ENCODE measurements around the gene TAS1R2.

Gene TAS1R2

DNA sequence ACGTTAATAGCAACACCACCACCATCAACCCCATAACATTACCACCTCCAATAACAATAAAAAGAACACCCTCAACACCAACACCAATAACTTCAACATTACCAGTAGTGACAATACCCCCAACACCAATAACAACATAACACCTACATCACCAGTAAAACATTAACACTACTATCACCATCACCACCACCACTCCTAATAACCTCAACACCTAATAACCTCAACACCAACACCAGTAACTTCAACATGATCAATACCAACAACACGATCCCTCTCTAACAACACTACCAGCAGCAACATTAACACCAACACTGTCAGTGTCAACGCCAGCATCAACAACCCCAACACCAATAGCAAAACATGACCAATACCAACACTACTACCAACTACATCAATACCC is 57.2 kb downstream of the TAS1R2 start:
- DNase-seq (ENCODE audit: low read depth, low spot score): no peak
- no peak overlapping the region for H3K27ac ChIP-seq
- no peak overlapping the region for H3K4me3 ChIP-seq
- TF ChIP-seq EZH2 (IDR thresholded peaks at IDR 0.05): no peak
- no peak for TF ChIP-seq FOXP2 (optimal IDR thresholded peaks at IDR 0.05; ENCODE audit: control extremely low read depth, extremely low read length, insufficient read depth)
- TF ChIP-seq POLR2AphosphoS5 (IDR thresholded peaks at IDR 0.05; ENCODE audit: borderline replicate concordance, low read depth, low read length): no peak
- no peak overlapping the region for H3K9ac ChIP-seq (ENCODE audit: insufficient read length)
- H3K36me3 ChIP-seq (ENCODE audit: insufficient read depth, low read length): no peaks in the 10 kb centered on the region
- H3K9me3 ChIP-seq (ENCODE audit: low read depth, low read length): no peaks in the 10 kb centered on the region

DNA sequence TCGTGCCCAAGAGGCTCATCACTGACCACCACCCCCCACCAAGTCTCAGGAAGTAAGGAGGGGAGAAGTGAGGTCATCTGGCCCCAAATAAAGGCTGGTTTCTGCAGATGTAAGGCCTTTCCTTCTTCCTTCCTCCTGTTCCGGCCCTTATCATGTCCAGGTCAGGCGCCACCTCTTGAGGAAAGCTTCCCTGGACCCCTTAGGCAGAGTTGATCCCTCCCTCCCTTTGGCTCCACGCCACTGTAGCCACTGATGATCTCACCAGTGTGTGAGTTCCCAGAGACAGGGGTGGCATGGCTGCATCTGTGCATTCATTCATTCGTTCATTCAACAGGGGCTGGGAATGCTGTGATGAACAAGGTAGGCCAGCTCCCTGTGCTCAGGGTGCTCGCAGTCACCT is 59.2 kb downstream of the TAS1R2 start:
- TF ChIP-seq EZH2 (IDR thresholded peaks at IDR 0.05) (no peak), POLR2AphosphoS5 (IDR thresholded peaks at IDR 0.05; ENCODE audit: borderline replicate concordance, low read depth, low read length) (no peak), FOXP2 (optimal IDR thresholded peaks at IDR 0.05; ENCODE audit: control extremely low read depth, extremely low read length, insufficient read depth) (no peak)
- Histone ChIP-seq H3K4me3 (no peak overlapping the region), H3K9ac (ENCODE audit: insufficient read length) (no peak overlapping the region), H3K27ac (no peak overlapping the region), H3K36me3 (ENCODE audit: insufficient read depth, low read length) (no peaks in the 10 kb centered on the region), H3K9me3 (ENCODE audit: low read depth, low read length) (no peaks in the 10 kb centered on the region)
- no peak for DNase-seq (ENCODE audit: low read depth, low spot score)

DNA sequence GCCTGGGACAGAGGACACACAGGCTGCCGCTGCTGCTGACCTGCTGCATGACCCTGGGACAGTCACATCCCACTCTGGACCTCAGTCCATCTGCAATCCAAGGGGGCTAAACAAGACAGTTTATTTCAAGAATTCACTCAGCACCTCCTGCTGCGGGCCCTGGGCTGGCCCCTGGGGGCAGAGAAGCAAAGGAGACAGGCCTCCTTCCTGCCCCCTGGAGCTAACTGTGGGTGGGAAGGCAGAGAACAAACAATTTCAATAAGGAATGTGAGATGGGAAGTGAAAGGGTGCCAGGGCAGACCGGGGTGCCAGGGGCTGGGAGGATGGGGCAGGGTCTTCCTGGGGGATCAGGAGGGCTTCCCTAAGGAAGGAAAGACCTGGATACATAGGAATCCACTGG is 60.0 kb downstream of the TAS1R2 start:
- Histone ChIP-seq H3K27ac (peak overlapping the region; percentile 54), H3K4me3 (no peak overlapping the region), H3K9me3 (ENCODE audit: low read depth, low read length) (no peaks in the 10 kb centered on the region), H3K36me3 (ENCODE audit: insufficient read depth, low read length) (no peaks in the 10 kb centered on the region), H3K9ac (ENCODE audit: insufficient read length) (no peak overlapping the region)
- DNase-seq (ENCODE audit: low read depth, low spot score): no peak
- TF ChIP-seq EZH2 (IDR thresholded peaks at IDR 0.05) (no peak), POLR2AphosphoS5 (IDR thresholded peaks at IDR 0.05; ENCODE audit: borderline replicate concordance, low read depth, low read length) (no peak), FOXP2 (optimal IDR thresholded peaks at IDR 0.05; ENCODE audit: control extremely low read depth, extremely low read length, insufficient read depth) (no peak)

DNA sequence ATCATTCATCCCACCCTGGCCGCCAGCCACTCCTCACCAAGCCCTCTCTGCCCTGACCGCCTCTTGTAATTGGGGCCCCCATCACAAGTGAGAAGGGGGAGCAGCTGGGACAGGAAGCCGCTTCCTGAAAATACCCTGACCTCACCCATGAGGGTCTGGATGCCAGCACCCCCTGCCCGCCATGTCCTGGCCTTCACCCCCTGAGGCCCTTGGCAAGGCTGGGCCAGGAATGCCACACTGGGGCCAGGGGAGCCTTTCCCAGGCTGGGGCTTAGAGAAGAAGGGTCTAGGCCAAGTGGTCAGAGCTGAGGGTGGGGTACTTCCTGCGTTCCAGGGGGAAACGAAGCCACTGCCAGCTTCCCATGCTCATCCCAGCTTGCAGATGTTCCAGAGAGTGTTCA is 60.5 kb downstream of the TAS1R2 start:
- no peaks in the 10 kb centered on the region for H3K9me3 ChIP-seq (ENCODE audit: low read depth, low read length)
- DNase-seq (ENCODE audit: low read depth, low spot score): no peak
- no peak overlapping the region for H3K9ac ChIP-seq (ENCODE audit: insufficient read length)
- no peak for TF ChIP-seq EZH2 (IDR thresholded peaks at IDR 0.05)
- TF ChIP-seq FOXP2 (optimal IDR thresholded peaks at IDR 0.05; ENCODE audit: control extremely low read depth, extremely low read length, insufficient read depth): no peak
- TF ChIP-seq POLR2AphosphoS5 (IDR thresholded peaks at IDR 0.05; ENCODE audit: borderline replicate concordance, low read depth, low read length): no peak
- H3K36me3 ChIP-seq (ENCODE audit: insufficient read depth, low read length): no peaks in the 10 kb centered on the region
- peak overlapping the region; percentile 54 for H3K27ac ChIP-seq
- no peak overlapping the region for H3K4me3 ChIP-seq

DNA sequence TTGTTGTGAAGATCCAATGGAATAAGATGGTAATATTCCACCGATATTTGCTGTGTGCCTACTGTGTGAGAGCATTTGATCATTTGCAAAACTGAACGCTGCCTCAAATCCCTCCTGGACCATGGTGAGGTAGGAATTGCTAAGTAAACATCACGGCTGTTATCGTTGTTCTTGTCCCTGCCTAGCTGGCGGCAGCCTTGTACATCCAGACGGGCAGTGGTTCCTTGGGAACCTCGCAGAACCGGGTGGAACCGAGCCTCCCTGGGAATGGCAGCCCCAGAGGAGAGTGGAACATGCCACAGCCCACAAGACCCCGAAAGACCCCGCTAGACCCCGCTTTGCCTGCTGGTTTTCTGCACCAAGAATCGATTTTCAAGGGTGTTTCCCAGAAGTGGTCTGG is 60.9 kb downstream of the TAS1R2 start:
- H3K36me3 ChIP-seq (ENCODE audit: insufficient read depth, low read length): no peaks in the 10 kb centered on the region
- DNase-seq (ENCODE audit: low read depth, low spot score): no peak
- no peak for TF ChIP-seq EZH2 (IDR thresholded peaks at IDR 0.05)
- TF ChIP-seq POLR2AphosphoS5 (IDR thresholded peaks at IDR 0.05; ENCODE audit: borderline replicate concordance, low read depth, low read length): no peak
- TF ChIP-seq FOXP2 (optimal IDR thresholded peaks at IDR 0.05; ENCODE audit: control extremely low read depth, extremely low read length, insufficient read depth): no peak
- no peak overlapping the region for H3K9ac ChIP-seq (ENCODE audit: insufficient read length)
- H3K27ac ChIP-seq: peak overlapping the region; percentile 81
- H3K9me3 ChIP-seq (ENCODE audit: low read depth, low read length): no peaks in the 10 kb centered on the region
- no peak overlapping the region for H3K4me3 ChIP-seq

DNA sequence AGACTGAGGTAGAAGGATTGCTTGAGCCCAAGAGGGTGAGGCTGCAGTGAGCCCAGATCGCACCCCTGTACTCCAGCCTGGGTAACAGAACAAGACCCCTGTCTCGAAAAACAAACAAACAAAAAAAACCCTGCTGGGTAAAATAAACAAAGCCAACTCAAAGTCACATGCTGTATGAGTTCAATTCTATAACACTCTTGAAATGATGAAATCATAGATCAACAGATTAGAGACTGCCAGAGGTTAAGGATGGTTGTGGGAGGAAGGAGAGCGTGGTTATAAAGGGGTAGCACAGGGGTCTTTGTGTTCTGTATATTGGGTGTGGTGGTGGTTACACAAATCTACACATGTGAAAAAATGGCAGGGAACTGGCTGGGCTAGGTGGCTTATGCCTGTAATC is 62.5 kb downstream of the TAS1R2 start:
- H3K27ac ChIP-seq: no peak overlapping the region
- no peak for TF ChIP-seq FOXP2 (optimal IDR thresholded peaks at IDR 0.05; ENCODE audit: control extremely low read depth, extremely low read length, insufficient read depth)
- no peak for TF ChIP-seq EZH2 (IDR thresholded peaks at IDR 0.05)
- no peak for TF ChIP-seq POLR2AphosphoS5 (IDR thresholded peaks at IDR 0.05; ENCODE audit: borderline replicate concordance, low read depth, low read length)
- no peak for DNase-seq (ENCODE audit: low read depth, low spot score)
- no peaks in the 10 kb centered on the region for H3K36me3 ChIP-seq (ENCODE audit: insufficient read depth, low read length)
- no peaks in the 10 kb centered on the region for H3K9me3 ChIP-seq (ENCODE audit: low read depth, low read length)
- no peak overlapping the region for H3K4me3 ChIP-seq
- H3K9ac ChIP-seq (ENCODE audit: insufficient read length): no peak overlapping the region

DNA sequence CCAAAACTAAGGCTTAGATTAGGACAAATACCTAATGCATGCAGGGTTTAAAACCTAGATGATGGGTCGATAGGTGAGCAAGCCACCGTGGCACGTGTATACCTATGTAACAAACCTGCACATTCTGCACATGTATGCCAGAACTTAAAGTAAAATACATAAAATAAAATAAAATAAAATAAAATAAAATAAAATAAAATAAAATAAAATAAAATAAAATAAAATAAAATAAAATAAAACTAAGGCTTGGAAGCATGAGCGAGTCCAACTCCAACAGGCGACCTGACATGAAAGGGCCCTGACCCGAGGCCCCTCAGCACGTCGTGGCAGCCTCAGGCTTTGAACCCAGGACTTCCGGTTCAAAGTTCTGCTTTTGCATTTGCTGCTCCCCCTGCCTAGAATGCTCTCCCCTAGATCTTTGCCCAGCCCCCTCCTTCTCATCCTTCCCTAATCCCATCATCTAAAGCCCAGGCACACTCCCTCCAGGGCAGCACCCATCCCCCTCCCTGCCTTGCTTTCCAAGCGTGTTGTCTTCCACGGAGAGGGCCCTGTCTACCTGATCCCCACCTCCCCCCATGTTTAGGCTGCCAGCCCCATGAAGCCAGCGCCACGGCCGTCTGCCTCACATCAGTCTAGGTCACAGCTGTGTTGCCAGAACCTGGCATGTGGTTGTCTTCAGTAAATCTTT is 64.3 kb downstream of the TAS1R2 start:
- Histone ChIP-seq H3K9ac (ENCODE audit: insufficient read length) (no peak overlapping the region), H3K9me3 (ENCODE audit: low read depth, low read length) (no peaks in the 10 kb centered on the region), H3K4me3 (no peak overlapping the region), H3K36me3 (ENCODE audit: insufficient read depth, low read length) (no peaks in the 10 kb centered on the region), H3K27ac (no peak overlapping the region)
- DNase-seq (ENCODE audit: low read depth, low spot score): no peak
- TF ChIP-seq POLR2AphosphoS5 (IDR thresholded peaks at IDR 0.05; ENCODE audit: borderline replicate concordance, low read depth, low read length) (no peak), FOXP2 (optimal IDR thresholded peaks at IDR 0.05; ENCODE audit: control extremely low read depth, extremely low read length, insufficient read depth) (no peak), EZH2 (IDR thresholded peaks at IDR 0.05) (no peak)

DNA sequence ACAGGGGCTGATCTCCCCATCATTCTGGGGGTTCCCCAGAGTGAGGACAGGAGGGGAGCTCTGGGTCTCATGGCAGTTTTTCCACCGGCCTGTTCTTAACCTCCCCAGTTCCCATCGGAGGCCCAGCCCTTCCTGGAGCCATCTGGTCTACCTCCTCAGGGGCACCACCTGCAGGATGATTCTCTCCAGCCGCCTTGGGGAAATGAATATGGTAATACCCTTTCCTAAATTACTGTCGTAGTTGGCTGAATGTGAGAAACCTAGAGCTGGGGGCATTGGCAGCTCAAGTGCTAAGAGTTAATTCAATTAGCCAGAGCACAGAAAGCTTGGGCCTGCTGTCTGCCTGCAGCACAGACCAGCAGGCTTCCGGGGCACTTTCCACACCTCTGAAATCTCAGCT is 64.9 kb downstream of the TAS1R2 start:
- no peaks in the 10 kb centered on the region for H3K9me3 ChIP-seq (ENCODE audit: low read depth, low read length)
- TF ChIP-seq EZH2 (IDR thresholded peaks at IDR 0.05) (no peak), POLR2AphosphoS5 (IDR thresholded peaks at IDR 0.05; ENCODE audit: borderline replicate concordance, low read depth, low read length) (no peak), FOXP2 (optimal IDR thresholded peaks at IDR 0.05; ENCODE audit: control extremely low read depth, extremely low read length, insufficient read depth) (no peak)
- no peak for DNase-seq (ENCODE audit: low read depth, low spot score)
- H3K4me3 ChIP-seq: no peak overlapping the region
- no peak overlapping the region for H3K27ac ChIP-seq
- no peaks in the 10 kb centered on the region for H3K36me3 ChIP-seq (ENCODE audit: insufficient read depth, low read length)
- no peak overlapping the region for H3K9ac ChIP-seq (ENCODE audit: insufficient read length)

DNA sequence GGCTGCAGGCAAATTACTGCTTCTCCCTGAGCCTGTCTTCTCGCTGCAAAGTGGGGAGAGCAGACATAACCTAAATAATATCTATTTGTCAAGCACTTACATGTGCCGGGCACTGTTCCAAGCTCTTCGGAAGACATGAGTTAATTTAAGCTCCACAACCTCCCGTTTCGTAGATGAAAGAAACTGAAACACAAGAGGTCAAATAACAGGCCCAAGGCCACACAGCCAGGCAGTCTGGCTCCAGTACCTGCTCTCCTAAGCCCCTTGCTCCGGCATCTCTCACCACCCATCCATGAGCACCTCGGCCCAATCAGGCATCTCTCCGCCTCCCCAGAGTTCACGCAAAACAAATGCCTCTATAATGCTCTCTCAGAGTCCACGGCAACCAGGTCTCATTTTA is 65.4 kb downstream of the TAS1R2 start:
- no peak for TF ChIP-seq FOXP2 (optimal IDR thresholded peaks at IDR 0.05; ENCODE audit: control extremely low read depth, extremely low read length, insufficient read depth)
- no peak for TF ChIP-seq POLR2AphosphoS5 (IDR thresholded peaks at IDR 0.05; ENCODE audit: borderline replicate concordance, low read depth, low read length)
- TF ChIP-seq EZH2 (IDR thresholded peaks at IDR 0.05): no peak
- Histone ChIP-seq H3K9me3 (ENCODE audit: low read depth, low read length) (no peaks in the 10 kb centered on the region), H3K36me3 (ENCODE audit: insufficient read depth, low read length) (no peaks in the 10 kb centered on the region), H3K4me3 (no peak overlapping the region), H3K9ac (ENCODE audit: insufficient read length) (no peak overlapping the region), H3K27ac (no peak overlapping the region)
- DNase-seq (ENCODE audit: low read depth, low spot score): no peak

Measured in SK-N-MC (cell line).